Measurements from ENCODE around the gene SH3GLB1. TPM values are rescaled to one million over a fixed set of nuclear protein-coding genes. Genes with fewer than 3 reads are reported as not detected.

SH3GLB1 gene
- total and polyA plus RNA-seq, 9 donors = 18.8 to 63.2 (median 49.5) TPM

- Histone ChIP-seq H3K9me3 (no peaks in the 10 kb centered on the region), H3K27ac (no peak overlapping the region), H3K36me3 (no peaks in the 10 kb centered on the region), H3K4me1 (ENCODE audit: insufficient read depth) (no peaks in the 10 kb centered on the region), H3K27me3 (no peaks in the 10 kb centered on the region), H3K4me3 (no peak overlapping the region)
- no peak for DNase-seq
- WGBS, 3 donors = 96 to 100% (median 98%) methylated on average over 1 of the region's 1 CpG
- TF ChIP-seq CTCF (IDR thresholded peaks at IDR 0.05) (no peak), EP300 (IDR thresholded peaks at IDR 0.05) (no peak), POLR2A (IDR thresholded peaks at IDR 0.05) (no peak)
- intact Hi-C loops (cut with DNase I) = no loop called here
These were observed 27.0 kb downstream of the SH3GLB1 start for GRCh38 chr1:86731416-86731815.

GRCh38 chr1:86733340-86733739 lies 29.0 kb downstream of the SH3GLB1 start:
- no peak for TF ChIP-seq EP300 (IDR thresholded peaks at IDR 0.05)
- no peak for TF ChIP-seq CTCF (IDR thresholded peaks at IDR 0.05)
- no peak for TF ChIP-seq POLR2A (IDR thresholded peaks at IDR 0.05)
- DNase-seq = no peak
- Histone ChIP-seq H3K9me3 (no peaks in the 10 kb centered on the region), H3K27me3 (no peaks in the 10 kb centered on the region), H3K36me3 (no peaks in the 10 kb centered on the region), H3K27ac (no peak overlapping the region), H3K4me3 (no peak overlapping the region), H3K4me1 (ENCODE audit: insufficient read depth) (no peaks in the 10 kb centered on the region)
- 13 to 26% (median 21%) methylated on average over 2 of the region's 2 CpGs for WGBS, 3 donors
- intact Hi-C loops (cut with DNase I) = no loop called here

- no peak for TF ChIP-seq POLR2A (IDR thresholded peaks at IDR 0.05)
- no peak for TF ChIP-seq EP300 (IDR thresholded peaks at IDR 0.05)
- no peak for TF ChIP-seq CTCF (IDR thresholded peaks at IDR 0.05)
- intact Hi-C loops (cut with DNase I) = no loop called here
- no peak overlapping the region for H3K27ac ChIP-seq
- H3K27me3 ChIP-seq = peaks cover 2% of the 10 kb centered on the region
- WGBS, 3 donors = 88 to 91% (median 90%) methylated on average over 3 of the region's 3 CpGs
- H3K4me3 ChIP-seq = no peak overlapping the region
- no peaks in the 10 kb centered on the region for H3K4me1 ChIP-seq (ENCODE audit: insufficient read depth)
- H3K36me3 ChIP-seq = no peaks in the 10 kb centered on the region
- no peak for DNase-seq
- H3K9me3 ChIP-seq = no peaks in the 10 kb centered on the region
These were observed 35.5 kb downstream of the SH3GLB1 start for GRCh38 chr1:86739648-86740509.

- Histone ChIP-seq H3K27me3 (peaks cover 2% of the 10 kb centered on the region), H3K36me3 (no peaks in the 10 kb centered on the region), H3K4me1 (ENCODE audit: insufficient read depth) (no peaks in the 10 kb centered on the region), H3K9me3 (no peaks in the 10 kb centered on the region), H3K4me3 (no peak overlapping the region), H3K27ac (no peak overlapping the region)
- TF ChIP-seq POLR2A (IDR thresholded peaks at IDR 0.05) = no peak
- TF ChIP-seq CTCF (IDR thresholded peaks at IDR 0.05) = no peak
- TF ChIP-seq EP300 (IDR thresholded peaks at IDR 0.05) = no peak
- 58 to 62% (median 58%) methylated on average over 6 of the region's 6 CpGs for WGBS, 3 donors
- intact Hi-C loops (cut with DNase I) = no loop called here
- no peak for DNase-seq
These were observed 37.7 kb downstream of the SH3GLB1 start for GRCh38 chr1:86741947-86742572.

Data from ovary (tissue), 9 donors.